Activated naive CD8-positive, alpha-beta T cell (primary cell): Measurements from ENCODE around the gene TOGARAM2.

ENCODE experiments used
- H3K27ac Mint-ChIP-seq: one replicate; pipeline ENCODE4 v1.8.0; 2021; ENCODE audit warnings: mixed read lengths
- H3K27me3 Mint-ChIP-seq: one replicate; pipeline ENCODE4 v1.8.0; 2021; ENCODE audit warnings: mixed read lengths
- H3K36me3 Mint-ChIP-seq: one replicate; pipeline ENCODE4 v1.8.0; 2021; ENCODE audit warnings: mixed read lengths
- H3K4me1 Mint-ChIP-seq: one replicate; pipeline ENCODE4 v1.8.0; 2021; ENCODE audit warnings: low read depth, mixed read lengths
- H3K4me3 Mint-ChIP-seq: one replicate; pipeline ENCODE4 v1.8.0; 2021; ENCODE audit warnings: mild to moderate bottlenecking, mixed read lengths
- H3K9me3 Mint-ChIP-seq: one replicate; pipeline ENCODE4 v1.8.0; 2021; ENCODE audit warnings: low read depth, mixed read lengths

The TOGARAM2 gene

GRCh38 chr2:29001806-29002205 lies 20.7 kb downstream of the TOGARAM2 start:
- Mint-ChIP-seq H3K4me3 (peak overlapping the region; percentile 4), H3K27ac (peak overlapping the region; percentile 48), H3K9me3 (no peaks in the 10 kb centered on the region), H3K27me3 (no peaks in the 10 kb centered on the region), H3K4me1 (peaks cover 23% of the 10 kb centered on the region), H3K36me3 (no peaks in the 10 kb centered on the region)

- H3K27ac Mint-ChIP-seq: no peak overlapping the region
- no peaks in the 10 kb centered on the region for H3K36me3 Mint-ChIP-seq
- no peak overlapping the region for H3K4me3 Mint-ChIP-seq
- no peaks in the 10 kb centered on the region for H3K27me3 Mint-ChIP-seq
- H3K9me3 Mint-ChIP-seq: no peaks in the 10 kb centered on the region
- H3K4me1 Mint-ChIP-seq: peaks cover 33% of the 10 kb centered on the region
These were observed 23.7 kb downstream of the TOGARAM2 start for GRCh38 chr2:29004755-29005154.

- no peaks in the 10 kb centered on the region for H3K36me3 Mint-ChIP-seq
- H3K9me3 Mint-ChIP-seq: no peaks in the 10 kb centered on the region
- H3K27me3 Mint-ChIP-seq: no peaks in the 10 kb centered on the region
- H3K4me1 Mint-ChIP-seq: peaks cover 33% of the 10 kb centered on the region
- H3K4me3 Mint-ChIP-seq: no peak overlapping the region
- H3K27ac Mint-ChIP-seq: no peak overlapping the region
These were observed 24.2 kb downstream of the TOGARAM2 start for GRCh38 chr2:29005331-29005730.

GRCh38 chr2:29006092-29006979 lies 25.2 kb downstream of the TOGARAM2 start:
- peaks cover 35% of the 10 kb centered on the region for H3K4me1 Mint-ChIP-seq
- H3K9me3 Mint-ChIP-seq: no peaks in the 10 kb centered on the region
- H3K4me3 Mint-ChIP-seq: no peak overlapping the region
- no peak overlapping the region for H3K27ac Mint-ChIP-seq
- H3K36me3 Mint-ChIP-seq: no peaks in the 10 kb centered on the region
- no peaks in the 10 kb centered on the region for H3K27me3 Mint-ChIP-seq

- H3K9me3 Mint-ChIP-seq: no peaks in the 10 kb centered on the region
- peaks cover 38% of the 10 kb centered on the region for H3K4me1 Mint-ChIP-seq
- no peaks in the 10 kb centered on the region for H3K27me3 Mint-ChIP-seq
- no peak overlapping the region for H3K4me3 Mint-ChIP-seq
- H3K27ac Mint-ChIP-seq: no peak overlapping the region
- no peaks in the 10 kb centered on the region for H3K36me3 Mint-ChIP-seq
These were observed 25.8 kb downstream of the TOGARAM2 start for GRCh38 chr2:29006980-29007301.

- peak overlapping the region; percentile 84 for H3K27ac Mint-ChIP-seq
- H3K27me3 Mint-ChIP-seq: no peaks in the 10 kb centered on the region
- H3K36me3 Mint-ChIP-seq: no peaks in the 10 kb centered on the region
- no peak overlapping the region for H3K4me3 Mint-ChIP-seq
- H3K4me1 Mint-ChIP-seq: peaks cover 55% of the 10 kb centered on the region
- no peaks in the 10 kb centered on the region for H3K9me3 Mint-ChIP-seq
These were observed 28.2 kb downstream of the TOGARAM2 start for GRCh38 chr2:29009270-29009669.

- Mint-ChIP-seq H3K36me3 (no peaks in the 10 kb centered on the region), H3K27me3 (no peaks in the 10 kb centered on the region), H3K4me1 (peaks cover 62% of the 10 kb centered on the region), H3K4me3 (peak overlapping the region; percentile 36), H3K27ac (peak overlapping the region; percentile 84), H3K9me3 (no peaks in the 10 kb centered on the region)
These were observed 28.9 kb downstream of the TOGARAM2 start for GRCh38 chr2:29009711-29010677.

GRCh38 chr2:29010946-29011345 lies 29.8 kb downstream of the TOGARAM2 start:
- peaks cover 72% of the 10 kb centered on the region for H3K4me1 Mint-ChIP-seq
- H3K27me3 Mint-ChIP-seq: no peaks in the 10 kb centered on the region
- H3K36me3 Mint-ChIP-seq: no peaks in the 10 kb centered on the region
- H3K9me3 Mint-ChIP-seq: no peaks in the 10 kb centered on the region
- H3K4me3 Mint-ChIP-seq: peak overlapping the region; percentile 69
- peak overlapping the region; percentile 87 for H3K27ac Mint-ChIP-seq

- Mint-ChIP-seq H3K4me3 (peak overlapping the region; percentile 69), H3K36me3 (no peaks in the 10 kb centered on the region), H3K27me3 (no peaks in the 10 kb centered on the region), H3K4me1 (peaks cover 78% of the 10 kb centered on the region), H3K9me3 (no peaks in the 10 kb centered on the region), H3K27ac (peak overlapping the region; percentile 87)
These were observed 30.4 kb downstream of the TOGARAM2 start for GRCh38 chr2:29011418-29012060.

GRCh38 chr2:29012211-29012681 lies 31.1 kb downstream of the TOGARAM2 start:
- peak overlapping the region; percentile 69 for H3K4me3 Mint-ChIP-seq
- H3K36me3 Mint-ChIP-seq: no peaks in the 10 kb centered on the region
- H3K27ac Mint-ChIP-seq: peak overlapping the region; percentile 93

GRCh38 chr2:29013057-29013780 lies 32.1 kb downstream of the TOGARAM2 start:
- Mint-ChIP-seq H3K4me3 (peak overlapping the region; percentile 77), H3K27me3 (no peaks in the 10 kb centered on the region), H3K9me3 (no peaks in the 10 kb centered on the region), H3K27ac (peak overlapping the region; percentile 93), H3K36me3 (no peaks in the 10 kb centered on the region), H3K4me1 (peaks cover 85% of the 10 kb centered on the region)

More at GRCh38 chr2:29012211-29012681, 31.1 kb downstream of the TOGARAM2 start:
- no peaks in the 10 kb centered on the region for H3K27me3 Mint-ChIP-seq
- no peaks in the 10 kb centered on the region for H3K9me3 Mint-ChIP-seq
- H3K4me1 Mint-ChIP-seq: peaks cover 83% of the 10 kb centered on the region

GRCh38 chr2:29014331-29014730 lies 33.2 kb downstream of the TOGARAM2 start:
- H3K36me3 Mint-ChIP-seq: no peaks in the 10 kb centered on the region
- no peaks in the 10 kb centered on the region for H3K9me3 Mint-ChIP-seq
- H3K4me1 Mint-ChIP-seq: peaks cover 77% of the 10 kb centered on the region
- H3K4me3 Mint-ChIP-seq: peak overlapping the region; percentile 77
- H3K27ac Mint-ChIP-seq: peak overlapping the region; percentile 93
- no peaks in the 10 kb centered on the region for H3K27me3 Mint-ChIP-seq

- Mint-ChIP-seq H3K4me3 (peak overlapping the region; percentile 77), H3K36me3 (no peaks in the 10 kb centered on the region), H3K27me3 (no peaks in the 10 kb centered on the region), H3K9me3 (no peaks in the 10 kb centered on the region), H3K4me1 (peaks cover 71% of the 10 kb centered on the region), H3K27ac (peak overlapping the region; percentile 93)
These were observed 33.8 kb downstream of the TOGARAM2 start for GRCh38 chr2:29014811-29015421.
